Measurements from ENCODE around the gene PRR23B. TPM values are rescaled to one million over a fixed set of nuclear protein-coding genes. Genes with fewer than 3 reads are reported as not detected.
"Not testable (repeated sequence)": the region's sequence is repeated elsewhere in the genome, so short reads cannot be mapped to it uniquely, and the experiment has no call there.

The PRR23B gene
- total RNA-seq, 1 donor from 2014 or later, result not detected

DNA sequence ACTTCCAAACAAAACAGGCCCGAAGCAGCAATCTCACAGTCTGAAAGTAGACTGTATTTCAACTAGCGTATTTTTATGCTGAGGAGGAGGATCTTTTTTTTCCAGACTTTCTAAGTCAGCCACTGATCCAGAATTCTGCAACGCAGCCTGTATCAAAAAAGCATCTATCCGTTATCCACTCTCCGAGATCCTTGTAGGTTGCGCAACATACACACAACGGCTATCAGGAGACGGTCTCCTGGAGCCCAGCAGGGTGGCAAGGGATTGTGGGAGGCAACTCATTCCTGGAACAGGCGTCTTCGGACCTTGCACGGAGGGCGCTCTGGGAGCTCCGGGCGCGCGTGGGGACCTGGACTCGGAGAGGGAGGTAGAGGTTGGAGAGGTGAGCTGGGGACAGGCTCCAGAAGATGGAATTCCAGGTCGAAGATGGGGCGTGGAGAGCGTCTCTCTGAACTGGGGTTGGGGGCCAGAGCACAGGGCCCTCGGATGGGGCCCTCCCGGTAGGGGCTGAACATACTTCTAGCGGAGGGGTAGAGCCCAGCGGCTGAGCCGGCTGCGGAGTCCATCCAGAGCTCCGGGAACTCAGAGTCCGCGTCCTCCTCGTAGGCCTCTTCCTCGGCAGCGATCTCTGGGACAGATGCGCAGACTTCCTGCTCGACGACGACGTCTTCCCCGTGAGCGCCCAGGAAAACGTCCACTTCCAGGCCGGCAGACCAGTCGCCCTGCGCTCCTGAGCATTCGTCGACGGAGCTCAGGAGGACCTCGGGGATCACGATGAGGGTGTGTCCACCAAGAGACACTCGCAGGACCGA is 23.0 kb upstream of the PRR23B start:
- TF ChIP-seq CTCF (IDR thresholded peaks at IDR 0.05), result no peak
- Mint-ChIP-seq H3K36me3 (ENCODE audit: unreplicated experiment) (no peaks in the 10 kb centered on the region), H3K9me3 (ENCODE audit: unreplicated experiment) (peaks cover 16% of the 10 kb centered on the region), H3K27ac (ENCODE audit: unreplicated experiment) (no peak overlapping the region), H3K4me3 (ENCODE audit: unreplicated experiment) (no peak overlapping the region), H3K27me3 (ENCODE audit: unreplicated experiment) (no peaks in the 10 kb centered on the region), H3K4me1 (ENCODE audit: unreplicated experiment) (no peaks in the 10 kb centered on the region)
- no peak for DNase-seq (ENCODE audit: extremely low spot score, unreplicated experiment)

GRCh38 chr3:139037478-139037877 is 16.8 kb upstream of the PRR23B start:
- Mint-ChIP-seq H3K9me3 (ENCODE audit: unreplicated experiment) (no peaks in the 10 kb centered on the region), H3K36me3 (ENCODE audit: unreplicated experiment) (no peaks in the 10 kb centered on the region), H3K27me3 (ENCODE audit: unreplicated experiment) (no peaks in the 10 kb centered on the region), H3K4me1 (ENCODE audit: unreplicated experiment) (no peaks in the 10 kb centered on the region), H3K27ac (ENCODE audit: unreplicated experiment) (no peak overlapping the region), H3K4me3 (ENCODE audit: unreplicated experiment) (no peak overlapping the region)
- no peak for TF ChIP-seq CTCF (IDR thresholded peaks at IDR 0.05)
- no peak for DNase-seq (ENCODE audit: extremely low spot score, unreplicated experiment)

DNA sequence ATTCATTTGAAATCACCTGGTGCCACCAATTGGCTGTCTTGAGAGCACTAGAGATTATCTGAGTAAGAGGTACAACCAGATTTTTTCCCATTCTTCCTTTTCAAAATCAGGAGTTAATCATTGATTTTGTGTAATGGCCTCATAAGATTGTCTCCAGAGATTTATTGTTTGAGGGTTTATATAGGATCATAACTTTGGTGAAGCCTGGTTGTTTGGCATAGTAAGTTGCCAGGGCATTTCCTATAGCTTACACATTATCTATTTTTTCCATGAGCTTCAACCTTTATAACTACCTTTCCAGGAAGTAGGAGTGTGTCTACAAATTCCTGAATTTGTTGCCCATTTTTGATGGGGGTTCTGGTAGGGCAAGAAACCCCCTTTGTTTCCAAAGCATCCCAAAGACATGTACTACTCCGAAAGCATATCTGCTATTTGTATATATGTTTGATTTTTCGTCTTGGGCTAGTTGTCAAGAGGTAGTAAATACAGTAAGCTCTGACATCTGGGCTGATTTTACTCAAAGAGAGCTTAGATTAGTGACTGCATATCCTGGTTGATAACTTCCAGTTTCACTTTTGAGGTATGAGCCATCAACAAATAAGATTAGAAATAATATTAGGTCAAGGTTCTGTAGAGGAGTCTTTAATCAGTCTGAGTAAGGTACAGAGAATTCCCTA is 11.7 kb upstream of the PRR23B start:
- no peak for DNase-seq (ENCODE audit: extremely low spot score, unreplicated experiment)
- H3K4me3 Mint-ChIP-seq (ENCODE audit: unreplicated experiment), result no peak overlapping the region
- no peak overlapping the region for H3K27ac Mint-ChIP-seq (ENCODE audit: unreplicated experiment)
- TF ChIP-seq CTCF (IDR thresholded peaks at IDR 0.05), result no peak
- no peaks in the 10 kb centered on the region for H3K27me3 Mint-ChIP-seq (ENCODE audit: unreplicated experiment)
- no peaks in the 10 kb centered on the region for H3K36me3 Mint-ChIP-seq (ENCODE audit: unreplicated experiment)
- peaks cover 15% of the 10 kb centered on the region for H3K9me3 Mint-ChIP-seq (ENCODE audit: unreplicated experiment)
- no peaks in the 10 kb centered on the region for H3K4me1 Mint-ChIP-seq (ENCODE audit: unreplicated experiment)

GRCh38 chr3:139030576-139030975 is 9.8 kb upstream of the PRR23B start:
- not testable (repeated sequence) for H3K4me3 Mint-ChIP-seq (ENCODE audit: unreplicated experiment); H3K27me3 Mint-ChIP-seq (ENCODE audit: unreplicated experiment); H3K27ac Mint-ChIP-seq (ENCODE audit: unreplicated experiment); H3K4me1 Mint-ChIP-seq (ENCODE audit: unreplicated experiment); DNase-seq (ENCODE audit: extremely low spot score, unreplicated experiment); H3K36me3 Mint-ChIP-seq (ENCODE audit: unreplicated experiment)
- H3K9me3 Mint-ChIP-seq (ENCODE audit: unreplicated experiment), result peaks cover 15% of the 10 kb centered on the region

GRCh38 chr3:139024968-139025367 is 4.2 kb upstream of the PRR23B start:
- H3K27ac Mint-ChIP-seq (ENCODE audit: unreplicated experiment), result no peak overlapping the region
- H3K9me3 Mint-ChIP-seq (ENCODE audit: unreplicated experiment), result peaks cover 5% of the 10 kb centered on the region
- TF ChIP-seq CTCF (IDR thresholded peaks at IDR 0.05), result no peak

More at GRCh38 chr3:139024968-139025367, 4.2 kb upstream of the PRR23B start:
- Mint-ChIP-seq H3K4me1 (ENCODE audit: unreplicated experiment) (no peaks in the 10 kb centered on the region), H3K36me3 (ENCODE audit: unreplicated experiment) (no peaks in the 10 kb centered on the region), H3K27me3 (ENCODE audit: unreplicated experiment) (no peaks in the 10 kb centered on the region), H3K4me3 (ENCODE audit: unreplicated experiment) (no peak overlapping the region)
- no peak for DNase-seq (ENCODE audit: extremely low spot score, unreplicated experiment)
